HepG2 (cell line): ENCODE results near the gene NFKBIA. TPM values are rescaled to one million over a fixed set of nuclear protein-coding genes. Genes with fewer than 3 reads are reported as not detected.

Experiments used
- DNMT1 ChIP-seq: sonication (generic); formaldehyde crosslinking; IDR thresholded peaks from 2 replicates; pipeline ENCODE4 v1.5.1; 2020; ENCODE audit warnings: mild to moderate bottlenecking, missing genetic modification reagents
- FOSL1 ChIP-seq: sonication (generic); formaldehyde crosslinking; IDR thresholded peaks from 2 replicates; pipeline ENCODE4 v1.9.0; 2021; ENCODE audit warnings: missing genetic modification reagents, borderline replicate concordance
- MIER3 ChIP-seq: IDR thresholded peaks from 2 replicates; pipeline ENCODE4 v1.6.1; 2016; ENCODE audit warnings: missing compliant biosample characterization, borderline replicate concordance
- NFATC3 ChIP-seq: sonication (generic); formaldehyde crosslinking; IDR thresholded peaks from 2 replicates; pipeline ENCODE4 v1.5.1; 2020; ENCODE audit warnings: mild to moderate bottlenecking, missing genetic modification reagents
- NFIC ChIP-seq: IDR thresholded peaks from 2 replicates; pipeline ENCODE4 v1.6.1; 2012; ENCODE audit warnings: mild to moderate bottlenecking, low read length, inconsistent platforms
- PRMT3 ChIP-seq: sonication (generic); formaldehyde crosslinking; IDR thresholded peaks from 2 replicates; pipeline ENCODE4 v1.8.1; 2022; ENCODE audit warnings: low read depth, mild to moderate bottlenecking, moderate library complexity, missing genetic modification reagents, borderline replicate concordance
- TCF12 ChIP-seq, 2 experiments: fragments of 450-650 bp in 1 of 2; sonication (generic) in 1 of 2; formaldehyde crosslinking in 1 of 2; IDR thresholded peaks; 2 replicates each; pipeline versions ENCODE4 v1.6.1 to v1.8.0; 2017 to 2022; ENCODE audit warnings: antibody characterized with exemption in 1 of 2, mild to moderate bottlenecking in 1 of 2, missing genetic modification reagents in 1 of 2, moderate library complexity in 1 of 2
- ZIK1 ChIP-seq: sonication (generic); formaldehyde crosslinking; IDR thresholded peaks from 2 replicates; pipeline ENCODE4 v1.5.0; 2020; ENCODE audit warnings: mild to moderate bottlenecking, low read depth, missing genetic modification reagents, borderline replicate concordance
- ZNF292 ChIP-seq: sonication (generic); formaldehyde crosslinking; IDR thresholded peaks from 2 replicates; pipeline ENCODE4 v1.8.1; 2022; ENCODE audit warnings: mild to moderate bottlenecking, low read depth, missing genetic modification reagents, borderline replicate concordance
- polyA plus RNA-seq, 8 experiments: library from polyadenylated mRNA; depleted of rRNA in 3 of 8; stranded (reverse) in 7 of 8; unstranded in 1 of 8; fragments of >200 nt; fragmentation: Illumina TruSeq in 4 of 8; extraction: Trizol in 4 of 8; gene quantifications; 2 replicates each; pipeline versions ENCODE4 v1.2.1 to v1.2.3, GENCODE V29; 2011 to 2016; ENCODE audit warnings: low read depth in 4 of 8, missing spikeins in 1 of 8, mixed read lengths in 1 of 8; ENCODE audit not compliant: insufficient read depth in 1 of 8
- total RNA-seq, 5 experiments: library from RNA; depleted of rRNA; stranded (reverse); fragments of >200 nt; fragmentation: Illumina TruSeq; extraction: Trizol; gene quantifications; 2 replicates each; pipeline ENCODE4 v1.2.3, GENCODE V29; 2016; ENCODE audit warnings: low read depth in 1 of 5
- TF ChIP-seq, protein P1 (sequence below): sonication (generic); formaldehyde crosslinking; IDR thresholded peaks from 2 replicates; pipeline ENCODE4 v1.4.0; 2020; ENCODE audit warnings: missing genetic modification reagents, mild to moderate bottlenecking, borderline replicate concordance
- TF ChIP-seq, protein P2 (sequence below): sonication (generic); formaldehyde crosslinking; IDR thresholded peaks from 2 replicates; pipeline ENCODE4 v1.4.0; 2020; ENCODE audit warnings: missing genetic modification reagents
- TF ChIP-seq, protein P3 (sequence below): sonication (generic); formaldehyde crosslinking; IDR thresholded peaks from 2 replicates; pipeline ENCODE4 v1.8.1; 2023; ENCODE audit warnings: mild to moderate bottlenecking, missing genetic modification reagents
- TF ChIP-seq, protein P4 (sequence below), 2 experiments: fragments of 450-650 bp in 1 of 2; sonication (generic) in 1 of 2; formaldehyde crosslinking in 1 of 2; IDR thresholded peaks; 2 replicates each; pipeline versions ENCODE4 v1.6.1 to v1.8.0; 2016 to 2022; ENCODE audit warnings: antibody characterized with exemption in 1 of 2, mild to moderate bottlenecking in 1 of 2, missing genetic modification reagents in 1 of 2

NFKBIA gene
- total and polyA plus RNA-seq, 2 of the 13 experiments (the other 11 are each of a cell fraction or from before 2014, with no cell fraction given): 197 to 319 TPM

DNA sequence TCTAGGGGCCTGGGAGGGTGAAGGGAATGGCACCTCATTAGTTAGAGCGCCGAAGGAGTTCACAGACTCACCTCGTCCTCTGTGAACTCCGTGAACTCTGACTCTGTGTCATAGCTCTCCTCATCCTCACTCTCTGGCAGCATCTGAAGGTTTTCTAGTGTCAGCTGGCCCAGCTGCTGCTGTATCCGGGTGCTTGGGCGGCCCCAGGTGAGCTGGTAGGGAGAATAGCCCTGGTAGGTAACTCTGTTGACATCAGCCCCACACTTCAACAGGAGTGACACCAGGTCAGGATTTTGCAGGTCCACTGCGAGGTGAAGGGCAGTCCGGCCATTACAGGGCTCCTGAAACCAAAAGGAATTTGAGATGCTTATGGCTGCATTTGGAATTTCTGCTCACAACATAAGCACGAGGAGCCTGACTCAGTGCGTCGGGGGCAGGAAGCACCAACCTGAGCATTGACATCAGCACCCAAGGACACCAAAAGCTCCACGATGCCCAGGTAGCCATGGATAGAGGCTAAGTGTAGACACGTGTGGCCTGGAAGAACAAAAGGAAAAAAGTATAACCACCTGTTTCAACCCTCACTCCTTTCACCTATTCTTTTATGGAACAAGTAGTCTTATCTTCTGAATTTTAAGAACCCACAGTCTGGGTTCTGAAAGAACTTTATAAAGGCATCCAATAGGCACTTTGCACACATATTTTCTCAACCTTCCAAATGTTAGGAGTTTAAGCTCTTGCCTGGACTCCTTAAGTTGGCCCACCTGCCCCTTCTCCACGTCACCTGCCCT lies 2.0 kb downstream of the NFKBIA start (continued):
- TF ChIP-seq, protein P1, sequence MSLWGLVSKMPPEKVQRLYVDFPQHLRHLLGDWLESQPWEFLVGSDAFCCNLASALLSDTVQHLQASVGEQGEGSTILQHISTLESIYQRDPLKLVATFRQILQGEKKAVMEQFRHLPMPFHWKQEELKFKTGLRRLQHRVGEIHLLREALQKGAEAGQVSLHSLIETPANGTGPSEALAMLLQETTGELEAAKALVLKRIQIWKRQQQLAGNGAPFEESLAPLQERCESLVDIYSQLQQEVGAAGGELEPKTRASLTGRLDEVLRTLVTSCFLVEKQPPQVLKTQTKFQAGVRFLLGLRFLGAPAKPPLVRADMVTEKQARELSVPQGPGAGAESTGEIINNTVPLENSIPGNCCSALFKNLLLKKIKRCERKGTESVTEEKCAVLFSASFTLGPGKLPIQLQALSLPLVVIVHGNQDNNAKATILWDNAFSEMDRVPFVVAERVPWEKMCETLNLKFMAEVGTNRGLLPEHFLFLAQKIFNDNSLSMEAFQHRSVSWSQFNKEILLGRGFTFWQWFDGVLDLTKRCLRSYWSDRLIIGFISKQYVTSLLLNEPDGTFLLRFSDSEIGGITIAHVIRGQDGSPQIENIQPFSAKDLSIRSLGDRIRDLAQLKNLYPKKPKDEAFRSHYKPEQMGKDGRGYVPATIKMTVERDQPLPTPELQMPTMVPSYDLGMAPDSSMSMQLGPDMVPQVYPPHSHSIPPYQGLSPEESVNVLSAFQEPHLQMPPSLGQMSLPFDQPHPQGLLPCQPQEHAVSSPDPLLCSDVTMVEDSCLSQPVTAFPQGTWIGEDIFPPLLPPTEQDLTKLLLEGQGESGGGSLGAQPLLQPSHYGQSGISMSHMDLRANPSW (CRISPR knock-in tag): no peak
- TF ChIP-seq PRMT3 (CRISPR knock-in tag) (no peak), NFATC3 (CRISPR knock-in tag) (peak; percentile 67; the same call in 1 of the 2 replicates), TCF12 (IDR thresholded peaks at IDR 0.05) (no peak), TCF12 (CRISPR knock-in tag; IDR thresholded peaks at IDR 0.05) (no peak), ZIK1 (CRISPR knock-in tag) (no peak), DNMT1 (CRISPR knock-in tag) (no peak), ZNF292 (no peak), MIER3 (CRISPR knock-in tag) (no peak), FOSL1 (no peak), NFIC (no peak)
- TF ChIP-seq, protein P2, sequence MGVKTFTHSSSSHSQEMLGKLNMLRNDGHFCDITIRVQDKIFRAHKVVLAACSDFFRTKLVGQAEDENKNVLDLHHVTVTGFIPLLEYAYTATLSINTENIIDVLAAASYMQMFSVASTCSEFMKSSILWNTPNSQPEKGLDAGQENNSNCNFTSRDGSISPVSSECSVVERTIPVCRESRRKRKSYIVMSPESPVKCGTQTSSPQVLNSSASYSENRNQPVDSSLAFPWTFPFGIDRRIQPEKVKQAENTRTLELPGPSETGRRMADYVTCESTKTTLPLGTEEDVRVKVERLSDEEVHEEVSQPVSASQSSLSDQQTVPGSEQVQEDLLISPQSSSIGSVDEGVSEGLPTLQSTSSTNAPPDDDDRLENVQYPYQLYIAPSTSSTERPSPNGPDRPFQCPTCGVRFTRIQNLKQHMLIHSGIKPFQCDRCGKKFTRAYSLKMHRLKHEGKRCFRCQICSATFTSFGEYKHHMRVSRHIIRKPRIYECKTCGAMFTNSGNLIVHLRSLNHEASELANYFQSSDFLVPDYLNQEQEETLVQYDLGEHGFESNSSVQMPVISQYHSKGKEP: no peak
- TF ChIP-seq, protein P3, sequence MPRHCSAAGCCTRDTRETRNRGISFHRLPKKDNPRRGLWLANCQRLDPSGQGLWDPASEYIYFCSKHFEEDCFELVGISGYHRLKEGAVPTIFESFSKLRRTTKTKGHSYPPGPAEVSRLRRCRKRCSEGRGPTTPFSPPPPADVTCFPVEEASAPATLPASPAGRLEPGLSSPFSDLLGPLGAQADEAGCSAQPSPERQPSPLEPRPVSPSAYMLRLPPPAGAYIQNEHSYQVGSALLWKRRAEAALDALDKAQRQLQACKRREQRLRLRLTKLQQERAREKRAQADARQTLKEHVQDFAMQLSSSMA: peak; percentile 90
- TF ChIP-seq, protein P4, sequence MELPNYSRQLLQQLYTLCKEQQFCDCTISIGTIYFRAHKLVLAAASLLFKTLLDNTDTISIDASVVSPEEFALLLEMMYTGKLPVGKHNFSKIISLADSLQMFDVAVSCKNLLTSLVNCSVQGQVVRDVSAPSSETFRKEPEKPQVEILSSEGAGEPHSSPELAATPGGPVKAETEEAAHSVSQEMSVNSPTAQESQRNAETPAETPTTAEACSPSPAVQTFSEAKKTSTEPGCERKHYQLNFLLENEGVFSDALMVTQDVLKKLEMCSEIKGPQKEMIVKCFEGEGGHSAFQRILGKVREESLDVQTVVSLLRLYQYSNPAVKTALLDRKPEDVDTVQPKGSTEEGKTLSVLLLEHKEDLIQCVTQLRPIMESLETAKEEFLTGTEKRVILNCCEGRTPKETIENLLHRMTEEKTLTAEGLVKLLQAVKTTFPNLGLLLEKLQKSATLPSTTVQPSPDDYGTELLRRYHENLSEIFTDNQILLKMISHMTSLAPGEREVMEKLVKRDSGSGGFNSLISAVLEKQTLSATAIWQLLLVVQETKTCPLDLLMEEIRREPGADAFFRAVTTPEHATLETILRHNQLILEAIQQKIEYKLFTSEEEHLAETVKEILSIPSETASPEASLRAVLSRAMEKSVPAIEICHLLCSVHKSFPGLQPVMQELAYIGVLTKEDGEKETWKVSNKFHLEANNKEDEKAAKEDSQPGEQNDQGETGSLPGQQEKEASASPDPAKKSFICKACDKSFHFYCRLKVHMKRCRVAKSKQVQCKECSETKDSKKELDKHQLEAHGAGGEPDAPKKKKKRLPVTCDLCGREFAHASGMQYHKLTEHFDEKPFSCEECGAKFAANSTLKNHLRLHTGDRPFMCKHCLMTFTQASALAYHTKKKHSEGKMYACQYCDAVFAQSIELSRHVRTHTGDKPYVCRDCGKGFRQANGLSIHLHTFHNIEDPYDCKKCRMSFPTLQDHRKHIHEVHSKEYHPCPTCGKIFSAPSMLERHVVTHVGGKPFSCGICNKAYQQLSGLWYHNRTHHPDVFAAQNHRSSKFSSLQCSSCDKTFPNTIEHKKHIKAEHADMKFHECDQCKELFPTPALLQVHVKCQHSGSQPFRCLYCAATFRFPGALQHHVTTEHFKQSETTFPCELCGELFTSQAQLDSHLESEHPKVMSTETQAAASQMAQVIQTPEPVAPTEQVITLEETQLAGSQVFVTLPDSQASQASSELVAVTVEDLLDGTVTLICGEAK (IDR thresholded peaks at IDR 0.05): no peak
- TF ChIP-seq, protein P4 (CRISPR knock-in tag; IDR thresholded peaks at IDR 0.05): no peak
